H9 (cell line): Measurements from ENCODE around the gene CD151. TPM values are rescaled to one million over a fixed set of nuclear protein-coding genes. Genes with fewer than 3 reads are reported as not detected.

ENCODE experiments used
- DNase-seq: peaks from one replicate; pipeline ENCODE4 v3.0.0-alpha.2; 2017
- H2AFZ ChIP-seq: one replicate; pipeline ENCODE4 v1.6.1; 2013; ENCODE audit warnings: mild to moderate bottlenecking, low read length, control low read depth, moderate library complexity
- H2AK5ac ChIP-seq: 2 replicates; pipeline ENCODE4 v1.6.1; 2013; ENCODE audit warnings: low read length, control low read depth, mixed read lengths; ENCODE audit not compliant: insufficient read length
- H2BK120ac ChIP-seq: one replicate; pipeline ENCODE4 v1.6.1; 2013; ENCODE audit warnings: low read depth, mild to moderate bottlenecking, low read length, control low read depth, inconsistent platforms; ENCODE audit not compliant: poor library complexity, severe bottlenecking
- H2BK12ac ChIP-seq: 2 replicates; pipeline ENCODE4 v1.6.1; 2013; ENCODE audit warnings: low read length, control low read depth, mixed read lengths, low read depth; ENCODE audit not compliant: insufficient read length
- H2BK15ac ChIP-seq: 2 replicates; pipeline ENCODE4 v1.6.1; 2013; ENCODE audit warnings: low read depth, low read length, control low read depth
- H2BK20ac ChIP-seq: one replicate; pipeline ENCODE4 v1.6.1; 2013; ENCODE audit warnings: low read depth, mild to moderate bottlenecking, low read length, control low read depth, inconsistent platforms; ENCODE audit not compliant: poor library complexity, severe bottlenecking
- H2BK5ac ChIP-seq: 2 replicates; pipeline ENCODE4 v1.6.1; 2013; ENCODE audit warnings: low read length, control low read depth, mixed read lengths; ENCODE audit not compliant: insufficient read length
- H3K14ac ChIP-seq: 2 replicates; pipeline ENCODE4 v1.6.1; 2013; ENCODE audit warnings: low read length, control low read depth; ENCODE audit not compliant: insufficient read depth
- H3K18ac ChIP-seq: 2 replicates; pipeline ENCODE4 v1.6.1; 2013; ENCODE audit warnings: low read depth, mild to moderate bottlenecking, mixed read lengths, low read length, control low read depth; ENCODE audit not compliant: insufficient read length
- H3K23ac ChIP-seq: 2 replicates; pipeline ENCODE4 v1.6.1; 2013; ENCODE audit warnings: low read length, control low read depth, mixed read lengths, low read depth; ENCODE audit not compliant: insufficient read length
- H3K23me2 ChIP-seq: 2 replicates; pipeline ENCODE4 v1.6.1; 2013; ENCODE audit warnings: low read depth, mild to moderate bottlenecking, mixed read lengths, low read length, control low read depth; ENCODE audit not compliant: insufficient read length, poor library complexity, severe bottlenecking
- H3K27ac ChIP-seq: 2 replicates; pipeline ENCODE4 v1.5.1; 2013; ENCODE audit warnings: low read length, control low read depth, mixed read lengths, low read depth; ENCODE audit not compliant: insufficient read length
- H3K27me3 ChIP-seq: 2 replicates; pipeline ENCODE4 v1.6.1; 2013; ENCODE audit warnings: low read length, control low read depth, inconsistent platforms; ENCODE audit not compliant: insufficient read depth
- H3K4ac ChIP-seq: 2 replicates; pipeline ENCODE4 v1.6.1; 2013; ENCODE audit warnings: low read depth, mild to moderate bottlenecking, control low read depth, inconsistent platforms, low read length, moderate library complexity
- H3K4me1 ChIP-seq: 2 replicates; pipeline ENCODE4 v1.6.1; 2013; ENCODE audit warnings: low read length, control low read depth, inconsistent platforms; ENCODE audit not compliant: insufficient read depth
- H3K4me2 ChIP-seq: 2 replicates; pipeline ENCODE4 v1.6.1; 2013; ENCODE audit warnings: low read length, control low read depth, mixed read lengths; ENCODE audit not compliant: insufficient read length, insufficient read depth
- H3K56ac ChIP-seq: 2 replicates; pipeline ENCODE4 v1.6.1; 2013; ENCODE audit warnings: low read depth, mild to moderate bottlenecking, mixed read lengths, low read length, control low read depth; ENCODE audit not compliant: insufficient read length
- H3K79me1 ChIP-seq: 2 replicates; pipeline ENCODE4 v1.6.1; 2013; ENCODE audit warnings: low read depth, mild to moderate bottlenecking, moderate library complexity, low read length, control low read depth, inconsistent platforms; ENCODE audit not compliant: insufficient read depth, poor library complexity, severe bottlenecking
- H3K79me2 ChIP-seq: 2 replicates; pipeline ENCODE4 v1.6.1; 2013; ENCODE audit warnings: low read length, control low read depth, inconsistent platforms; ENCODE audit not compliant: insufficient read depth
- H3K9ac ChIP-seq: 2 replicates; pipeline ENCODE4 v1.6.1; 2013; ENCODE audit warnings: low read length, control low read depth, mixed read lengths; ENCODE audit not compliant: insufficient read length; ENCODE audit errors: extremely low read depth
- H3K9me3 ChIP-seq: one replicate; pipeline ENCODE4 v1.6.1; 2013; ENCODE audit warnings: low read depth, low read length, inconsistent platforms; ENCODE audit not compliant: control insufficient read depth
- H3T11ph ChIP-seq: one replicate; pipeline ENCODE4 v1.6.1; 2013; ENCODE audit warnings: mild to moderate bottlenecking, low read length, control low read depth, inconsistent platforms
- H4K20me1 ChIP-seq: one replicate; pipeline ENCODE4 v1.6.1; 2013; ENCODE audit not compliant: control insufficient read depth, insufficient read length, insufficient read depth
- H4K5ac ChIP-seq: 2 replicates; pipeline ENCODE4 v1.6.1; 2013; ENCODE audit warnings: low read depth, mild to moderate bottlenecking, mixed read lengths, low read length, control low read depth; ENCODE audit not compliant: insufficient read length
- H4K8ac ChIP-seq: replicated peaks from 2 replicates; pipeline ENCODE4 v1.6.1; 2013; ENCODE audit warnings: low read length, control low read depth, mixed read lengths, low read depth; ENCODE audit not compliant: insufficient read length
- H4K91ac ChIP-seq: 2 replicates; pipeline ENCODE4 v1.6.1; 2013; ENCODE audit warnings: low read depth, mild to moderate bottlenecking, moderate library complexity, mixed read lengths, low read length, control low read depth; ENCODE audit not compliant: insufficient read length
- H3K27ac Mint-ChIP-seq, 3 experiments: 2 replicates in 2 of 3; 3 replicates in 1 of 3; pipeline ENCODE4 v1.8.0; 2020 to 2021; ENCODE audit warnings: mixed read lengths in 3 of 3, mild to moderate bottlenecking in 1 of 3, moderate library complexity in 1 of 3
- H3K27me3 Mint-ChIP-seq: 2 replicates; pipeline ENCODE4 v1.8.0; 2021; ENCODE audit warnings: low read depth, mild to moderate bottlenecking, moderate library complexity, mixed read lengths
- H3K36me3 Mint-ChIP-seq, 3 experiments: 2 replicates in 2 of 3; 3 replicates in 1 of 3; pipeline ENCODE4 v1.8.0; 2020 to 2021; ENCODE audit warnings: low read depth in 3 of 3, mixed read lengths in 3 of 3; ENCODE audit not compliant: insufficient read depth in 1 of 3
- H3K4me1 Mint-ChIP-seq, 2 experiments: 2 replicates each; pipeline ENCODE4 v1.8.0; 2020; ENCODE audit warnings: mixed read lengths in 2 of 2
- H3K4me3 Mint-ChIP-seq, 2 experiments: 2 replicates in 1 of 2; 3 replicates in 1 of 2; pipeline ENCODE4 v1.8.0; 2020 to 2021; ENCODE audit warnings: mild to moderate bottlenecking in 2 of 2, mixed read lengths in 2 of 2, moderate library complexity in 1 of 2
- H3K9me3 Mint-ChIP-seq, 2 experiments: 2 replicates in 1 of 2; 3 replicates in 1 of 2; pipeline ENCODE4 v1.8.0; 2020; ENCODE audit warnings: mild to moderate bottlenecking in 2 of 2, mixed read lengths in 2 of 2, moderate library complexity in 1 of 2
- CTCF ChIP-seq: fragments of 200-600 bp; sonication (generic); conservative IDR thresholded peaks from 3 replicates; pipeline ENCODE4 v1.8.0; 2021; ENCODE audit warnings: antibody characterized with exemption, mild to moderate bottlenecking
- WGBS: extraction: QIAGEN DNeasy Blood & Tissue Kit; methylation state at CpG from one replicate; pipeline ENCODE4 v1.1.7; 2013; ENCODE audit warnings: missing lambda C conversion rate, low lambda C conversion rate, mixed read lengths; ENCODE audit not compliant: insufficient read length; ENCODE audit errors: extremely low coverage; 5-methylcytosine and 5-hydroxymethylcytosine counted together
- total RNA-seq: library from RNA; stranded (reverse); gene quantifications from 2 replicates; pipeline ENCODE4 v1.2.1, GENCODE V29; 2021

Gene CD151
- total RNA-seq, 1 experiment from 2014 or later, result 138 TPM

GRCh38 chr11:790721-791564 is 41.8 kb upstream of the CD151 start:
- WGBS, result no CpG with 5 or more reads among the region's 18 CpGs
- Histone ChIP-seq H3T11ph (no peak overlapping the region), H2BK15ac (no peak overlapping the region), H2AFZ (no peak overlapping the region), H4K91ac (no peak overlapping the region), H4K20me1 (no peaks in the 10 kb centered on the region), H3K56ac (no peak overlapping the region), H3K18ac (no peak overlapping the region), H2BK12ac (no peak overlapping the region), H3K14ac (no peak overlapping the region; the same call in 1 of the 2 replicates), H3K23ac (no peak overlapping the region), H4K8ac (no peak overlapping the region), H3K79me1 (no peaks in the 10 kb centered on the region), H3K4me2 (no peak overlapping the region), H2BK20ac (no peak overlapping the region), H3K9ac (no peak overlapping the region), H2BK120ac (no peak overlapping the region), H3K27ac (no peak overlapping the region), H2BK5ac (no peak overlapping the region), H3K9me3 (no peaks in the 10 kb centered on the region), H4K5ac (no peak overlapping the region), H3K4ac (no peak overlapping the region), H3K79me2 (no peaks in the 10 kb centered on the region), H3K27me3 (no peaks in the 10 kb centered on the region), H2AK5ac (no peak overlapping the region), H3K4me1 (no peaks in the 10 kb centered on the region; the same call in 1 of the 2 replicates), H3K23me2 (peaks cover 4% of the 10 kb centered on the region)
- H3K27me3 Mint-ChIP-seq, result peaks cover 3% of the 10 kb centered on the region; the same call in 1 of the 2 replicates
- H3K4me3 Mint-ChIP-seq, result peak overlapping the region in 1 of 2 experiments; percentile 66; a peak in 3 of 5 replicates
- peaks cover 7 to 31% of the 10 kb centered on the region in 2 experiments for H3K4me1 Mint-ChIP-seq
- peak; percentile 89 for DNase-seq
- H3K36me3 Mint-ChIP-seq, result peaks cover 0 to 16% (median 3%) of the 10 kb centered on the region in 3 experiments; a peak in 2 of 7 replicates
- H3K27ac Mint-ChIP-seq, result 0 out of 7 replicates have a peak overlapping the region, but pooled peaks of 1 of the 3 experiments have one; percentile 78
- H3K9me3 Mint-ChIP-seq, result no peaks in the 10 kb centered on the region
- no peak for TF ChIP-seq CTCF
